ENCODE measurements around the gene SLC25A21. TPM values are rescaled to one million over a fixed set of nuclear protein-coding genes. Genes with fewer than 3 reads are reported as not detected.

SLC25A21 gene
- total and polyA plus RNA-seq, 2 of the 13 experiments (the other 11 are each of a cell fraction or from before 2014, with no cell fraction given), result 1.9 to 2.9 TPM

GRCh38 chr14:36655963-36656686, 516.3 kb downstream of the SLC25A21 start (continued):
- TF ChIP-seq, protein P1, sequence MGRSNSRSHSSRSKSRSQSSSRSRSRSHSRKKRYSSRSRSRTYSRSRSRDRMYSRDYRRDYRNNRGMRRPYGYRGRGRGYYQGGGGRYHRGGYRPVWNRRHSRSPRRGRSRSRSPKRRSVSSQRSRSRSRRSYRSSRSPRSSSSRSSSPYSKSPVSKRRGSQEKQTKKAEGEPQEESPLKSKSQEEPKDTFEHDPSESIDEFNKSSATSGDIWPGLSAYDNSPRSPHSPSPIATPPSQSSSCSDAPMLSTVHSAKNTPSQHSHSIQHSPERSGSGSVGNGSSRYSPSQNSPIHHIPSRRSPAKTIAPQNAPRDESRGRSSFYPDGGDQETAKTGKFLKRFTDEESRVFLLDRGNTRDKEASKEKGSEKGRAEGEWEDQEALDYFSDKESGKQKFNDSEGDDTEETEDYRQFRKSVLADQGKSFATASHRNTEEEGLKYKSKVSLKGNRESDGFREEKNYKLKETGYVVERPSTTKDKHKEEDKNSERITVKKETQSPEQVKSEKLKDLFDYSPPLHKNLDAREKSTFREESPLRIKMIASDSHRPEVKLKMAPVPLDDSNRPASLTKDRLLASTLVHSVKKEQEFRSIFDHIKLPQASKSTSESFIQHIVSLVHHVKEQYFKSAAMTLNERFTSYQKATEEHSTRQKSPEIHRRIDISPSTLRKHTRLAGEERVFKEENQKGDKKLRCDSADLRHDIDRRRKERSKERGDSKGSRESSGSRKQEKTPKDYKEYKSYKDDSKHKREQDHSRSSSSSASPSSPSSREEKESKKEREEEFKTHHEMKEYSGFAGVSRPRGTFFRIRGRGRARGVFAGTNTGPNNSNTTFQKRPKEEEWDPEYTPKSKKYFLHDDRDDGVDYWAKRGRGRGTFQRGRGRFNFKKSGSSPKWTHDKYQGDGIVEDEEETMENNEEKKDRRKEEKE (IDR thresholded peaks at IDR 0.05), result no peak
- TF ChIP-seq ZNF263 (CRISPR knock-in tag; IDR thresholded peaks at IDR 0.05), result no peak
- TF ChIP-seq SOX6 (IDR thresholded peaks at IDR 0.05), result no peak
- TF ChIP-seq SOX6 (CRISPR knock-in tag; IDR thresholded peaks at IDR 0.05), result no peak
- TF ChIP-seq XBP1 (CRISPR knock-in tag; IDR thresholded peaks at IDR 0.05), result no peak
- TF ChIP-seq ZNF569 (CRISPR knock-in tag; IDR thresholded peaks at IDR 0.05; ENCODE audit: borderline replicate concordance), result no peak
- TF ChIP-seq ZSCAN20 (CRISPR knock-in tag; IDR thresholded peaks at IDR 0.05; ENCODE audit: borderline replicate concordance), result no peak
- TF ChIP-seq ZNF256 (CRISPR knock-in tag; conservative IDR thresholded peaks at IDR 0.05), result 0 out of 2 replicates have a peak, but pooled peaks have one; percentile 14
- TF ChIP-seq ZNF292 (CRISPR knock-in tag; IDR thresholded peaks at IDR 0.05; ENCODE audit: borderline replicate concordance, low read depth), result 0 out of 2 replicates have a peak, but pooled peaks have one; percentile 22
- no peak for TF ChIP-seq AKAP8 (CRISPR knock-in tag; IDR thresholded peaks at IDR 0.05)
- peak; percentile 64; the same call in 1 of the 2 replicates for TF ChIP-seq ZNF605 (CRISPR knock-in tag; IDR thresholded peaks at IDR 0.05)
- TF ChIP-seq ELF3 (CRISPR knock-in tag; IDR thresholded peaks at IDR 0.05), result no peak
- TF ChIP-seq ZBTB7B (CRISPR knock-in tag; IDR thresholded peaks at IDR 0.05), result 0 out of 2 replicates have a peak, but pooled peaks have one; percentile 30
- TF ChIP-seq ZNF432 (CRISPR knock-in tag; IDR thresholded peaks at IDR 0.05; ENCODE audit: borderline replicate concordance), result no peak
- TF ChIP-seq RBM39 (IDR thresholded peaks at IDR 0.05; ENCODE audit: low read depth, low read length, poor library complexity, severe bottlenecking), result peak; percentile 78
- TF ChIP-seq ZNF446 (CRISPR knock-in tag; IDR thresholded peaks at IDR 0.05), result no peak
- no peak for TF ChIP-seq ZFP62 (CRISPR knock-in tag; IDR thresholded peaks at IDR 0.05)
- TF ChIP-seq, protein P2, sequence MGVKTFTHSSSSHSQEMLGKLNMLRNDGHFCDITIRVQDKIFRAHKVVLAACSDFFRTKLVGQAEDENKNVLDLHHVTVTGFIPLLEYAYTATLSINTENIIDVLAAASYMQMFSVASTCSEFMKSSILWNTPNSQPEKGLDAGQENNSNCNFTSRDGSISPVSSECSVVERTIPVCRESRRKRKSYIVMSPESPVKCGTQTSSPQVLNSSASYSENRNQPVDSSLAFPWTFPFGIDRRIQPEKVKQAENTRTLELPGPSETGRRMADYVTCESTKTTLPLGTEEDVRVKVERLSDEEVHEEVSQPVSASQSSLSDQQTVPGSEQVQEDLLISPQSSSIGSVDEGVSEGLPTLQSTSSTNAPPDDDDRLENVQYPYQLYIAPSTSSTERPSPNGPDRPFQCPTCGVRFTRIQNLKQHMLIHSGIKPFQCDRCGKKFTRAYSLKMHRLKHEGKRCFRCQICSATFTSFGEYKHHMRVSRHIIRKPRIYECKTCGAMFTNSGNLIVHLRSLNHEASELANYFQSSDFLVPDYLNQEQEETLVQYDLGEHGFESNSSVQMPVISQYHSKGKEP (CRISPR knock-in tag; IDR thresholded peaks at IDR 0.05), result no peak
- peak; percentile 98 for TF ChIP-seq EZH2 (conservative IDR thresholded peaks at IDR 0.05; ENCODE audit: low read depth, low read length)
- no peak for TF ChIP-seq GZF1 (CRISPR knock-in tag; IDR thresholded peaks at IDR 0.05)
- TF ChIP-seq POLR2A (IDR thresholded peaks at IDR 0.05; ENCODE audit: insufficient read depth in 1 of 2, low read depth in 2 of 2, low read length in 2 of 2), result no peak
- no peak for TF ChIP-seq SP4 (CRISPR knock-in tag; IDR thresholded peaks at IDR 0.05)
- TF ChIP-seq WIZ (CRISPR knock-in tag; IDR thresholded peaks at IDR 0.05), result no peak
- no peak for TF ChIP-seq SRF (IDR thresholded peaks at IDR 0.05; ENCODE audit: low read depth, low read length)
- TF ChIP-seq ZNF383 (CRISPR knock-in tag; IDR thresholded peaks at IDR 0.05; ENCODE audit: borderline replicate concordance), result no peak
- TF ChIP-seq, protein P3, sequence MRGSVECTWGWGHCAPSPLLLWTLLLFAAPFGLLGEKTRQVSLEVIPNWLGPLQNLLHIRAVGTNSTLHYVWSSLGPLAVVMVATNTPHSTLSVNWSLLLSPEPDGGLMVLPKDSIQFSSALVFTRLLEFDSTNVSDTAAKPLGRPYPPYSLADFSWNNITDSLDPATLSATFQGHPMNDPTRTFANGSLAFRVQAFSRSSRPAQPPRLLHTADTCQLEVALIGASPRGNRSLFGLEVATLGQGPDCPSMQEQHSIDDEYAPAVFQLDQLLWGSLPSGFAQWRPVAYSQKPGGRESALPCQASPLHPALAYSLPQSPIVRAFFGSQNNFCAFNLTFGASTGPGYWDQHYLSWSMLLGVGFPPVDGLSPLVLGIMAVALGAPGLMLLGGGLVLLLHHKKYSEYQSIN (CRISPR knock-in tag; IDR thresholded peaks at IDR 0.05; ENCODE audit: borderline replicate concordance), result no peak
